H1 (cell line): Measurements from ENCODE around the gene MAML3. TPM values are rescaled to one million over a fixed set of nuclear protein-coding genes. Genes with fewer than 3 reads are reported as not detected.

Experiments used
- CTCF ChIA-PET: fragments of 300-600 bp; sonication (Branson Sonifier 250); formaldehyde crosslinking; loops from one replicate; lab custom pipeline; 2021; ENCODE audit not compliant: partially characterized antibody; lab: Charles Lee
- POLR2A ChIA-PET: fragments of 300-600 bp; sonication (Branson Sonifier 250); formaldehyde crosslinking; loops from one replicate; lab custom pipeline; 2021; ENCODE audit warnings: inconsistent platforms; ENCODE audit not compliant: partially characterized antibody; lab: Charles Lee
- DNase-seq, 2 experiments: peaks; one replicate each; pipeline versions ENCODE4 v3.0.0 to v3.0.0-alpha.2; 2010 to 2022; ENCODE audit warnings: low spot score in 2 of 2, low read depth in 1 of 2, mixed read lengths in 1 of 2
- FAIRE-seq: peaks from 2 replicates; lab custom pipeline; 2011; peaks lifted over from hg19 to GRCh38; lab: Jason Lieb, UNC
- H2AFZ ChIP-seq: 2 replicates; pipeline ENCODE4 v1.8.1; 2012; ENCODE audit warnings: low read length, inconsistent platforms
- H2AK5ac ChIP-seq: 2 replicates; pipeline ENCODE4 v1.6.1; 2013; ENCODE audit warnings: low read depth, low read length
- H2BK120ac ChIP-seq: replicated peaks from 2 replicates; pipeline ENCODE3; 2013; ENCODE audit warnings: low read depth, low read length, inconsistent platforms
- H2BK12ac ChIP-seq: 2 replicates; pipeline ENCODE4 v1.6.1; 2013; ENCODE audit warnings: low read depth, low read length
- H2BK15ac ChIP-seq: 2 replicates; pipeline ENCODE4 v1.6.1; 2013; ENCODE audit warnings: low read length
- H2BK20ac ChIP-seq: 2 replicates; pipeline ENCODE4 v1.6.1; 2013; ENCODE audit warnings: low read length
- H2BK5ac ChIP-seq: 2 replicates; pipeline ENCODE4 v1.6.1; 2013; ENCODE audit warnings: low read depth, low read length
- H3K14ac ChIP-seq: 2 replicates; pipeline ENCODE4 v1.6.1; 2013; ENCODE audit warnings: inconsistent platforms; ENCODE audit not compliant: insufficient read length
- H3K18ac ChIP-seq: 2 replicates; pipeline ENCODE4 v1.6.1; 2013; ENCODE audit warnings: low read length; ENCODE audit errors: extremely low read depth
- H3K23ac ChIP-seq: 2 replicates; pipeline ENCODE4 v1.6.1; 2013; ENCODE audit warnings: inconsistent platforms; ENCODE audit not compliant: insufficient read length
- H3K23me2 ChIP-seq: 2 replicates; pipeline ENCODE4 v1.6.1; 2013; ENCODE audit warnings: low read depth, low read length
- H3K27ac ChIP-seq: 2 replicates; pipeline ENCODE4 v1.6.1; 2011; ENCODE audit warnings: low read depth, low read length, inconsistent platforms
- H3K27me3 ChIP-seq, 4 experiments: replicated peaks in 1 of 4; 1 replicate in 1 of 4; 2 replicates in 3 of 4; pipeline versions ENCODE4 v1.6.1 to v1.8.1; 2011 to 2013; ENCODE audit warnings: low read length in 3 of 4, mild to moderate bottlenecking in 3 of 4, inconsistent platforms in 2 of 4, mixed read lengths in 2 of 4, moderate library complexity in 1 of 4; ENCODE audit not compliant: control insufficient read depth in 3 of 4, insufficient read depth in 3 of 4; ENCODE audit errors: extremely low read depth in 1 of 4
- H3K36me3 ChIP-seq, 4 experiments: 2 replicates each; pipeline versions ENCODE4 v1.6.1 to v1.8.1; 2011 to 2013; ENCODE audit warnings: mild to moderate bottlenecking in 4 of 4, low read length in 3 of 4, moderate library complexity in 2 of 4, control low read depth in 1 of 4, inconsistent platforms in 1 of 4; ENCODE audit not compliant: insufficient read depth in 4 of 4, control insufficient read depth in 2 of 4
- H3K4ac ChIP-seq: replicated peaks from 2 replicates; pipeline ENCODE3; 2013; ENCODE audit warnings: low read length, low read depth, mixed read lengths, inconsistent platforms; ENCODE audit not compliant: insufficient read length
- H3K4me1 ChIP-seq, 4 experiments: replicated peaks in 1 of 4; 1 replicate in 1 of 4; 2 replicates in 3 of 4; pipeline versions ENCODE4 v1.6.1 to v1.8.1; 2011 to 2013; ENCODE audit warnings: low read length in 3 of 4, inconsistent platforms in 2 of 4, mixed read lengths in 1 of 4; ENCODE audit not compliant: insufficient read depth in 4 of 4, control insufficient read depth in 3 of 4
- H3K4me2 ChIP-seq, 2 experiments: 2 replicates each; pipeline versions ENCODE4 v1.6.1 to v1.8.1; 2011 to 2013; ENCODE audit warnings: low read depth in 2 of 2, low read length in 2 of 2, control low read depth in 1 of 2, inconsistent platforms in 1 of 2, mild to moderate bottlenecking in 1 of 2; ENCODE audit not compliant: insufficient read depth in 1 of 2
- H3K4me3 ChIP-seq, 4 experiments: fragments of 200-600, 300-600 bp in 1 of 4; sonication (generic), shearing (Covaris generic), sonication (Bioruptor Twin) in 1 of 4; 2 replicates each; pipeline versions ENCODE4 v1.5.1 to v1.8.1; 2011 to 2016; ENCODE audit warnings: low read length in 4 of 4, low read depth in 3 of 4, control low read depth in 2 of 4, inconsistent platforms in 2 of 4, mild to moderate bottlenecking in 2 of 4, mixed read lengths in 1 of 4, moderate library complexity in 1 of 4; ENCODE audit not compliant: insufficient read depth in 2 of 4; ENCODE audit errors: extremely low read depth in 1 of 4
- H3K56ac ChIP-seq: replicated peaks from 2 replicates; pipeline ENCODE3; 2013; ENCODE audit warnings: low read depth, mild to moderate bottlenecking, mixed read lengths, low read length, inconsistent platforms; ENCODE audit not compliant: insufficient read length
- H3K79me1 ChIP-seq: 2 replicates; pipeline ENCODE4 v1.6.1; 2013; ENCODE audit warnings: low read depth, low read length, control low read depth
- H3K79me2 ChIP-seq, 2 experiments: 2 replicates each; pipeline versions ENCODE4 v1.6.1 to v1.8.1; 2012 to 2013; ENCODE audit warnings: low read length in 2 of 2, mild to moderate bottlenecking in 2 of 2, inconsistent platforms in 1 of 2; ENCODE audit not compliant: insufficient read depth in 2 of 2, control insufficient read depth in 1 of 2
- H3K9ac ChIP-seq, 4 experiments: replicated peaks in 1 of 4; 1 replicate in 1 of 4; 2 replicates in 3 of 4; pipeline versions ENCODE4 v1.6.1 to v1.8.1; 2011 to 2013; ENCODE audit warnings: low read depth in 3 of 4, low read length in 3 of 4, control low read depth in 2 of 4, mild to moderate bottlenecking in 2 of 4, moderate library complexity in 2 of 4, inconsistent platforms in 1 of 4; ENCODE audit errors: extremely low read depth in 1 of 4
- H3K9me3 ChIP-seq, 2 experiments: 2 replicates each; pipeline versions ENCODE4 v1.6.1 to v1.8.1; 2012 to 2013; ENCODE audit warnings: mild to moderate bottlenecking in 2 of 2, moderate library complexity in 2 of 2, control low read depth in 1 of 2, inconsistent platforms in 1 of 2, low read depth in 1 of 2, low read length in 1 of 2, mixed read lengths in 1 of 2; ENCODE audit not compliant: insufficient read depth in 2 of 2
- H4K20me1 ChIP-seq, 2 experiments: replicated peaks in 1 of 2; 2 replicates each; pipeline versions ENCODE3 to v1.8.1; 2011 to 2013; ENCODE audit warnings: inconsistent platforms in 2 of 2, low read length in 2 of 2, mild to moderate bottlenecking in 1 of 2; ENCODE audit not compliant: insufficient read depth in 2 of 2, control insufficient read depth in 1 of 2
- H4K5ac ChIP-seq: 2 replicates; pipeline ENCODE4 v1.6.1; 2013; ENCODE audit warnings: low read length, low read depth, mixed read lengths, inconsistent platforms; ENCODE audit not compliant: insufficient read length
- H4K8ac ChIP-seq: 2 replicates; pipeline ENCODE4 v1.8.0; 2013; ENCODE audit warnings: mild to moderate bottlenecking, moderate library complexity, low read length, inconsistent platforms; ENCODE audit not compliant: insufficient read depth; ENCODE audit errors: extremely low read depth
- H4K91ac ChIP-seq: replicated peaks from 2 replicates; pipeline ENCODE3; 2013; ENCODE audit warnings: low read length, mixed read lengths, inconsistent platforms; ENCODE audit not compliant: insufficient read length
- BRCA1 ChIP-seq: IDR thresholded peaks from 2 replicates; pipeline ENCODE4 v1.6.1; 2012; ENCODE audit warnings: low read depth, low read length, improper control_type of control experiment
- CHD1 ChIP-seq: IDR thresholded peaks from 2 replicates; pipeline ENCODE4 v1.6.1; 2012; ENCODE audit warnings: low read depth, low read length, improper control_type of control experiment
- EGR1 ChIP-seq: IDR thresholded peaks from 2 replicates; pipeline ENCODE4 v1.6.1; 2011; ENCODE audit warnings: low read depth, low read length, borderline replicate concordance
- EZH2 ChIP-seq: fragments of 200-600 bp; sonication (generic); IDR thresholded peaks from 2 replicates; pipeline ENCODE4 v1.7.1; 2012; ENCODE audit warnings: low read depth, mild to moderate bottlenecking, moderate library complexity, low read length, inconsistent platforms; ENCODE audit not compliant: severe bottlenecking
- GABPA ChIP-seq: IDR thresholded peaks from 2 replicates; pipeline ENCODE4 v1.6.1; 2011; ENCODE audit warnings: mild to moderate bottlenecking, low read length, moderate library complexity, borderline replicate concordance; ENCODE audit not compliant: insufficient read depth
- RBBP5 ChIP-seq: IDR thresholded peaks from 2 replicates; pipeline ENCODE4 v1.7.1; 2012; ENCODE audit warnings: low read depth, mild to moderate bottlenecking, inconsistent platforms, low read length, moderate library complexity, borderline replicate concordance
- RXRA ChIP-seq: IDR thresholded peaks from 2 replicates; pipeline ENCODE4 v1.6.1; 2011; ENCODE audit warnings: low read depth, mild to moderate bottlenecking, low read length, moderate library complexity; ENCODE audit not compliant: insufficient read depth
- TCF12 ChIP-seq: IDR thresholded peaks from 2 replicates; pipeline ENCODE4 v1.6.1; 2011; ENCODE audit warnings: low read depth, mild to moderate bottlenecking, low read length
- ZNF274 ChIP-seq: IDR thresholded peaks from 2 replicates; pipeline ENCODE4 v1.7.0; 2012; ENCODE audit warnings: low read length, borderline replicate concordance; ENCODE audit errors: extremely low read depth
- WGBS, 2 experiments: shearing (Covaris generic) in 1 of 2; methylation state at CpG; one replicate each; pipeline versions ENCODE4 v1.1.6 to v1.1.7; 2013 to 2015; ENCODE audit warnings: low lambda C conversion rate in 2 of 2, mixed read lengths in 2 of 2, inconsistent platforms in 1 of 2, low coverage in 1 of 2, missing lambda C conversion rate in 1 of 2; ENCODE audit not compliant: insufficient replicate concordance in 2 of 2, insufficient coverage in 1 of 2, insufficient read length in 1 of 2; ENCODE audit errors: extremely low coverage in 1 of 2, missing lambda C conversion rate in 1 of 2; 5-methylcytosine and 5-hydroxymethylcytosine counted together
- polyA plus RNA-seq, 7 experiments: library from polyadenylated mRNA; depleted of rRNA in 3 of 7; stranded (reverse) in 5 of 7; unstranded in 2 of 7; fragments of >200 nt in 5 of 7; fragments of 200-250 nt in 2 of 7; gene quantifications; 1 replicate in 5 of 7; 2 replicates in 1 of 7; 4 replicates in 1 of 7; pipeline versions ENCODE4 v1.2.1 to v1.2.3, GENCODE V29; 2011 to 2013; ENCODE audit warnings: missing spikeins in 2 of 7, mixed read lengths in 2 of 7
- total RNA-seq: library from RNA; stranded (reverse); fragmentation: NEBNext Ultra II Directional; extraction: Animal tissue kit (Norgen Biotek cat#: 25700); gene quantifications from 2 replicates; pipeline ENCODE4 v1.2.1, GENCODE V29; 2021

Gene MAML3
- total and polyA plus RNA-seq, 2 of the 8 experiments (the other 6 are each of a cell fraction or from before 2014, with no cell fraction given), result 2.1 to 5.7 TPM

DNA sequence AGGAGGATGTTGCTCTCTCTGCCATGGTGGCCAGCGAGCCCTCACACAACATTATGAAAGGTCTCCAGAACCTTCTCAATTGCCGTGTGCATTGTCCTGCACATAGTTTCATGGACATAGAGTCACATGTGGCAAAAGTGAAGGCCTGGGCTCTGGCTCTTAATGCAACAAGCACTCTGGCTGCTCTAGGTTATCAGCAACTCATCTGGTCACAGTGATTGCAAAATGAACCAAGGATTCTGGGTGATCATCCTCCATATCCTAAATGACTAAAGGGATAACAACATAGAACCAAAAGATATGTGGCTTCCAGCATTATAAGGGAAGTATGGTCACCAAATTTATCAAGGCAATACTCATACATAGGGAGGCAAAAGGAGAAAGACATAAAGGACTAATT is 313.2 kb downstream of the MAML3 start:
- Histone ChIP-seq H3K23ac (no peak overlapping the region), H3K9me3 (no peaks in the 10 kb centered on the region), H3K27me3 (no peaks in the 10 kb centered on the region), H2AK5ac (no peak overlapping the region), H3K4me1 (peaks cover 0 to 5% (median 1%) of the 10 kb centered on the region in 4 experiments; a peak in 2 of 7 replicates), H3K4me2 (no peak overlapping the region), H3K79me2 (no peaks in the 10 kb centered on the region), H3K56ac (no peak overlapping the region), H2AFZ (no peak overlapping the region), H4K91ac (no peak overlapping the region), H4K8ac (no peak overlapping the region; the same call in 1 of the 2 replicates), H2BK12ac (no peak overlapping the region), H3K27ac (no peak overlapping the region), H2BK20ac (no peak overlapping the region), H3K23me2 (no peaks in the 10 kb centered on the region), H3K4me3 (no peak overlapping the region), H3K4ac (no peak overlapping the region), H3K14ac (no peak overlapping the region), H3K79me1 (no peaks in the 10 kb centered on the region), H2BK5ac (no peak overlapping the region), H4K20me1 (no peaks in the 10 kb centered on the region)
- CTCF ChIA-PET, result interaction anchor here (0.9 to 1.4 kb wide), 5 partner anchors 13 to 221 kb away, joined by 3 to 4 read pairs (median 3); no protein-coding TSS in a partner anchor
- 91% methylated on average over 2 of the region's 2 CpGs; no CpG with 5 or more reads in 1 of the 2 experiments for WGBS, 2 experiments
- no peak for FAIRE-seq
- POLR2A ChIA-PET, result interaction anchor here (0.8 kb wide), 1 partner anchor 25 kb away, joined by 3 read pairs; no protein-coding TSS in a partner anchor
- TF ChIP-seq TCF12, result no peak
- no peak for TF ChIP-seq EZH2
- no peak for TF ChIP-seq RBBP5
- no peak for TF ChIP-seq GABPA
- no peak for TF ChIP-seq CHD1
- no peak for TF ChIP-seq EGR1
- TF ChIP-seq BRCA1, result no peak
- no peak for TF ChIP-seq RXRA
- no peak for TF ChIP-seq ZNF274
- TF ChIP-seq, all 59 proteins: peak for 0
- Histone ChIP-seq H2BK15ac (no peak overlapping the region), H3K36me3 (no peaks in the 10 kb centered on the region), H3K9ac (no peak overlapping the region), H4K5ac (no peak overlapping the region), H3K18ac (no peak overlapping the region), H2BK120ac (no peak overlapping the region)
- DNase-seq, result no peak
